Measurements from ENCODE around the gene PSKH1. TPM values are rescaled to one million over a fixed set of nuclear protein-coding genes. Genes with fewer than 3 reads are reported as not detected.

PSKH1 gene
- total RNA-seq, 1 donor from 2014 or later = 21.6 TPM

GRCh38 chr16:67881621-67882161 is 11.4 kb upstream of the PSKH1 start:
- DNase-seq (ENCODE audit: low read depth) = no peak
- TF ChIP-seq CTCF (IDR thresholded peaks at IDR 0.05; ENCODE audit: insufficient read depth, low read length, poor library complexity, severe bottlenecking) = no peak
- no peak overlapping the region for H3K4me3 ChIP-seq (ENCODE audit: low read depth, low read length)
- peaks cover 4% of the 10 kb centered on the region for H3K36me3 ChIP-seq (ENCODE audit: control insufficient read depth, insufficient read depth, low read length)
- H3K27me3 ChIP-seq (ENCODE audit: control insufficient read depth, insufficient read depth, low read length) = no peaks in the 10 kb centered on the region

- Histone ChIP-seq H3K36me3 (ENCODE audit: control insufficient read depth, insufficient read depth, low read length) (peaks cover 2% of the 10 kb centered on the region), H3K4me3 (ENCODE audit: low read depth, low read length) (no peak overlapping the region), H3K27me3 (ENCODE audit: control insufficient read depth, insufficient read depth, low read length) (no peaks in the 10 kb centered on the region)
- DNase-seq (ENCODE audit: low read depth) = no peak
- no peak for TF ChIP-seq CTCF (IDR thresholded peaks at IDR 0.05; ENCODE audit: insufficient read depth, low read length, poor library complexity, severe bottlenecking)
Observed at GRCh38 chr16:67882374-67883145, 10.5 kb upstream of the PSKH1 start.

GRCh38 chr16:67883146-67883871 is 9.7 kb upstream of the PSKH1 start:
- peaks cover 2% of the 10 kb centered on the region for H3K36me3 ChIP-seq (ENCODE audit: control insufficient read depth, insufficient read depth, low read length)
- H3K27me3 ChIP-seq (ENCODE audit: control insufficient read depth, insufficient read depth, low read length) = no peaks in the 10 kb centered on the region
- no peak overlapping the region for H3K4me3 ChIP-seq (ENCODE audit: low read depth, low read length)
- no peak for TF ChIP-seq CTCF (IDR thresholded peaks at IDR 0.05; ENCODE audit: insufficient read depth, low read length, poor library complexity, severe bottlenecking)
- no peak for DNase-seq (ENCODE audit: low read depth)

- TF ChIP-seq CTCF (IDR thresholded peaks at IDR 0.05; ENCODE audit: insufficient read depth, low read length, poor library complexity, severe bottlenecking) = peak; percentile 96
- Histone ChIP-seq H3K27me3 (ENCODE audit: control insufficient read depth, insufficient read depth, low read length) (no peaks in the 10 kb centered on the region), H3K36me3 (ENCODE audit: control insufficient read depth, insufficient read depth, low read length) (peaks cover 2% of the 10 kb centered on the region), H3K4me3 (ENCODE audit: low read depth, low read length) (no peak overlapping the region)
- no peak for DNase-seq (ENCODE audit: low read depth)
Observed at GRCh38 chr16:67883872-67884261, 9.2 kb upstream of the PSKH1 start.

- Histone ChIP-seq H3K4me3 (ENCODE audit: low read depth, low read length) (no peak within 1 kb of the TSS), H3K27me3 (ENCODE audit: control insufficient read depth, insufficient read depth, low read length) (no peaks in the 10 kb centered on the region), H3K36me3 (ENCODE audit: control insufficient read depth, insufficient read depth, low read length) (peaks cover 2% of the 10 kb centered on the region)
- TF ChIP-seq CTCF (IDR thresholded peaks at IDR 0.05; ENCODE audit: insufficient read depth, low read length, poor library complexity, severe bottlenecking) = no peak
- peak; percentile 25 for DNase-seq (ENCODE audit: low read depth)
Observed at GRCh38 chr16:67884684-67885083, 8.4 kb upstream of the PSKH1 start, which contains the start of gene NRN1L. Gene NRN1L, plus strand, starts transcription at chr16:67884885. Its CDS starts 19 bp downstream, at chr16:67884904.
